ENCODE data around the gene FILIP1L. TPM values are rescaled to one million over a fixed set of nuclear protein-coding genes. Genes with fewer than 3 reads are reported as not detected.

The FILIP1L gene
- total RNA-seq: 47.0 and 49.3 TPM in 2 replicates
- long read RNA-seq, transcript FILIP1L-203 (2 exons, 3,280 nt): major isoform, 125 of 182 reads
- long read RNA-seq, partial matches to known transcripts: 0 of 182 reads
- long read RNA-seq, other reads (novel, unspliced or antisense): 52 of 182 reads

DNA sequence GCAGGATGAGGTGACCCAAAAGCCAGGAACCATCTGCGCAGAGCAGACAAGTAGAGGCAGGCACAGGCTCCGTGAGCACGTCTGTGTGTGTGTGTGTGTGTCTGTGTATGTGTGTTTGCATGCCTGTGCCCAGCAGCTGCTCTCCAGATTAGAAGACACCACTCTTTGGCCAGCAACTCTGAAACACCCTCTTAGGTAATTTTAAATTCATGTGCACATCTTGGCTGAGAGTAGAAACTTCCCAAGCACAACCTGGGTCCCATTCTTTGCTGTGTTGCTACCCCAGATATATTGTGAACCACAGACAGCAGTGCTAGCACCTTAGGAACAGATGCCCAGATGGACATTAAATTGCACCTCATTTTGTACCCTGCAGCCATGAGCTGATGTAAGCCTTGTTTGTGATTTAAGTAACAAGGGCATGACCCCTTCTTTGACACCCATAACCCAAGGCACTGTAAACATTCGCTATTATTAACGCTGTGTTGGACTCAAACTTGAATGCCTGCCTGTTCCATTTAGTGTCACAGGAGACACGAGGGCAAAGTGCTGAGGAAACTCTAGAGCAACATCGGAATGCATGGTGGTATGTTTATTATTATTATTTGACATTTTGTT, at the start of gene FILIP1L:
Gene FILIP1L, minus strand, starts transcription at position 89 of the 618 bp plus-strand sequence.
- no peaks in the 10 kb centered on the region for H3K36me3 Mint-ChIP-seq (ENCODE audit: unreplicated experiment)
- no peak for DNase-seq (ENCODE audit: extremely low spot score, unreplicated experiment)
- TF ChIP-seq, protein P1, sequence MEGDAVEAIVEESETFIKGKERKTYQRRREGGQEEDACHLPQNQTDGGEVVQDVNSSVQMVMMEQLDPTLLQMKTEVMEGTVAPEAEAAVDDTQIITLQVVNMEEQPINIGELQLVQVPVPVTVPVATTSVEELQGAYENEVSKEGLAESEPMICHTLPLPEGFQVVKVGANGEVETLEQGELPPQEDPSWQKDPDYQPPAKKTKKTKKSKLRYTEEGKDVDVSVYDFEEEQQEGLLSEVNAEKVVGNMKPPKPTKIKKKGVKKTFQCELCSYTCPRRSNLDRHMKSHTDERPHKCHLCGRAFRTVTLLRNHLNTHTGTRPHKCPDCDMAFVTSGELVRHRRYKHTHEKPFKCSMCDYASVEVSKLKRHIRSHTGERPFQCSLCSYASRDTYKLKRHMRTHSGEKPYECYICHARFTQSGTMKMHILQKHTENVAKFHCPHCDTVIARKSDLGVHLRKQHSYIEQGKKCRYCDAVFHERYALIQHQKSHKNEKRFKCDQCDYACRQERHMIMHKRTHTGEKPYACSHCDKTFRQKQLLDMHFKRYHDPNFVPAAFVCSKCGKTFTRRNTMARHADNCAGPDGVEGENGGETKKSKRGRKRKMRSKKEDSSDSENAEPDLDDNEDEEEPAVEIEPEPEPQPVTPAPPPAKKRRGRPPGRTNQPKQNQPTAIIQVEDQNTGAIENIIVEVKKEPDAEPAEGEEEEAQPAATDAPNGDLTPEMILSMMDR (IDR thresholded peaks at IDR 0.05): no peak
- no peak within 1 kb of the TSS for H3K27ac Mint-ChIP-seq (ENCODE audit: unreplicated experiment)
- no peak within 1 kb of the TSS for H3K4me3 Mint-ChIP-seq (ENCODE audit: unreplicated experiment)
- no peaks in the 10 kb centered on the region for H3K27me3 Mint-ChIP-seq (ENCODE audit: unreplicated experiment)
- H3K4me1 Mint-ChIP-seq (ENCODE audit: unreplicated experiment): peaks cover 30% of the 10 kb centered on the region
- H3K9me3 Mint-ChIP-seq (ENCODE audit: unreplicated experiment): peaks cover 5% of the 10 kb centered on the region

DNA sequence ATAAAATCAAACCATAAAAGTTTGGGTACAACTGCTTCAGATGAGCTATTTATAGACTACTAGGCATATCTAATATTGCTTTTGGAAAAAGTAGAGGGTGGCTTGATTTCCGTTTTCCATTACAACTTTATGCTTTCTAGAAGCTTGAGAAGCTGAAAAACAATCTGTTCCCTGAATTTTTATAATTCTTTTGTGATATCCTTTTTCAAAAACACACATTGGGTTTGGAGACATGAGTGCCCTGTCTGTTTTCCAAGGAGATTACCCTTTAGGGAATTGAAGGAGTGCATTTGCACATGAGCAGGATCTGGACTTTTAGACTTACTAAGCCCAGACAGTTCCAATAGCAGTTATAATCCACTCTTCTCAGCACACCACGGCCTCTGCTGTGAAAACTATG, 49.5 kb upstream of the FILIP1L start:
- TF ChIP-seq, protein P1 (IDR thresholded peaks at IDR 0.05): no peak
- peaks cover 40% of the 10 kb centered on the region for H3K4me1 Mint-ChIP-seq (ENCODE audit: unreplicated experiment)
- DNase-seq (ENCODE audit: extremely low spot score, unreplicated experiment): no peak
- H3K27ac Mint-ChIP-seq (ENCODE audit: unreplicated experiment): peak overlapping the region; percentile 70
- H3K36me3 Mint-ChIP-seq (ENCODE audit: unreplicated experiment): peaks cover 13% of the 10 kb centered on the region
- no peaks in the 10 kb centered on the region for H3K27me3 Mint-ChIP-seq (ENCODE audit: unreplicated experiment)
- H3K9me3 Mint-ChIP-seq (ENCODE audit: unreplicated experiment): no peaks in the 10 kb centered on the region
- H3K4me3 Mint-ChIP-seq (ENCODE audit: unreplicated experiment): no peak overlapping the region

DNA sequence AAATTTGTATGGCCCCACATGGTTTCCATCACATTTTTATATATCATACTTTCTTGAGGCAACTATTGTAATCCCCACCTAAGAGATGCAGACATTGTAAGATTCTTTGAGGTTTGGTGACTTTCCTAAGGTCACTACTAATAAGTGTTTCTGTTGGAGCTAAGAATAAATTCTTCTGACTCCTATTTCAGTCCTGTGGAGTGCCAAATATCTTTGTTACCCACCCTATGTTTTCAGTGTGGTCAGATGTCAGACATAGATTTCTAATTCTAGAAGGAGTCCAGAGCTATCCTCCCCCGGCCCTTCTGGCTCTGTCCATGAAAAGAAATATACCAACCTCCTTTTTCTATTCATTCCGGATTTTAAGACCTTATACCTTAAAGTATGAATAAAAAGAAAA, 46.2 kb upstream of the FILIP1L start:
- no peaks in the 10 kb centered on the region for H3K27me3 Mint-ChIP-seq (ENCODE audit: unreplicated experiment)
- peaks cover 19% of the 10 kb centered on the region for H3K36me3 Mint-ChIP-seq (ENCODE audit: unreplicated experiment)
- peaks cover 46% of the 10 kb centered on the region for H3K4me1 Mint-ChIP-seq (ENCODE audit: unreplicated experiment)
- DNase-seq (ENCODE audit: extremely low spot score, unreplicated experiment): no peak
- peaks cover 10% of the 10 kb centered on the region for H3K9me3 Mint-ChIP-seq (ENCODE audit: unreplicated experiment)
- H3K27ac Mint-ChIP-seq (ENCODE audit: unreplicated experiment): peak overlapping the region; percentile 71
- no peak overlapping the region for H3K4me3 Mint-ChIP-seq (ENCODE audit: unreplicated experiment)
- TF ChIP-seq, protein P1 (IDR thresholded peaks at IDR 0.05): no peak

DNA sequence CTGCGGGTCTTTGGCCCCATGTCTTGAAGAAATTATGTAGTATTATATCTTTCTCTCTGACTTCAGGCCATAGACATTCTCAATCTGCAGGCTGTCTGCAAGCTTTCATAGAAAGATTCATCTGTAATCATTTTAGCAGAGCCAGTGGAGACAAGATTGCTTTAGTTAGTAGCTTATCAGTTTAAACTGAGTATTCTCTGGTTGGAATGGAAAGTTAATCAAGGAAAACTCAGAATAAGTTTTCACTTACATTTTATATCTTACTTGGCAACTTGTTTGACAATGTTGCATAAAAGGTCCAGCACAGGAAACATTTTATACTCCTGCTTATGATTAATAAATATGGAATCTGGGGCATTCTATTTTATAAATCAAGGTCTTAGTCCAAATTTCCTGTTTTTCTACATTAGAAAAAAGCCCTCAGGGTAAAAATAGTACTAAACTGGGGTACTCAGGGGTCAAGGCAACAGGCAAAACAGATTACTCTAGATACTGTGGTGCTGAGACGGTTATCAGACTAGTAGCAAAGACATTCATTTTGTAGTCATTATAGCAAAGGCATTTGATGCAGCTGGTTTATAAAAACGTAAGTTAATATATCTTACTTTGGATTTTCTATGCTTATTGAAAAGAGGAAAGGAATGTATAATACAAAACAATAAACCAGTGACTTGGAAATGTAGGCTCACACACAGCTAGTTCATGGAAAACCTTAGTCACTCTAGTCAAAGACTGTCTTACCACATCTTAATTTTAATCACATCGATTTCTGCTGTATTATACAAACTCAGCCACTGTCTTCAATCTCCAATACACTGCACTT, 45.2 kb upstream of the FILIP1L start:
- TF ChIP-seq, protein P1 (IDR thresholded peaks at IDR 0.05): no peak
- peak overlapping the region; percentile 71 for H3K27ac Mint-ChIP-seq (ENCODE audit: unreplicated experiment)
- H3K4me3 Mint-ChIP-seq (ENCODE audit: unreplicated experiment): no peak overlapping the region
- peaks cover 16% of the 10 kb centered on the region for H3K9me3 Mint-ChIP-seq (ENCODE audit: unreplicated experiment)
- peaks cover 52% of the 10 kb centered on the region for H3K4me1 Mint-ChIP-seq (ENCODE audit: unreplicated experiment)
- no peak for DNase-seq (ENCODE audit: extremely low spot score, unreplicated experiment)
- peaks cover 24% of the 10 kb centered on the region for H3K36me3 Mint-ChIP-seq (ENCODE audit: unreplicated experiment)
- no peaks in the 10 kb centered on the region for H3K27me3 Mint-ChIP-seq (ENCODE audit: unreplicated experiment)

DNA sequence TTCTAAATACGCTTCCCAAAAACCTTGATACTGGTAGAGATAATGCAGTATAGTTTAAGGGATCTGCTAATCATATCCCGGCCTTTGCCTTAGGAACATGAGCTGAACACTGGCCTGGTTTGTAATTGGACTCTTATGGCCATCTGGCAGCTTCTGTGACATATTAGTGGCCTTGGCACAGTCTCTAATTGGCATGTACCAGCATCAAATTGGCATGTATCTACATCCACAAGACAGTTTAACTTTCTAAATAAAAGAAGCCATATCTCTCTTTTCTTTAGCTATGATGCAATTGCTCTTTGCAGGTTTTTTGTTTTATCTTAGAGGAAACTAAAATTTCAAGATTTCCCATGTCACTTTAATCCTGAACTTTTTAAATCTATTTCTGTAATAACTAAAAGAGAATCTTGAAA, 44.6 kb upstream of the FILIP1L start:
- Mint-ChIP-seq H3K9me3 (ENCODE audit: unreplicated experiment) (peaks cover 16% of the 10 kb centered on the region), H3K4me3 (ENCODE audit: unreplicated experiment) (no peak overlapping the region), H3K36me3 (ENCODE audit: unreplicated experiment) (peaks cover 24% of the 10 kb centered on the region), H3K4me1 (ENCODE audit: unreplicated experiment) (peaks cover 46% of the 10 kb centered on the region), H3K27me3 (ENCODE audit: unreplicated experiment) (no peaks in the 10 kb centered on the region), H3K27ac (ENCODE audit: unreplicated experiment) (no peak overlapping the region)
- no peak for DNase-seq (ENCODE audit: extremely low spot score, unreplicated experiment)
- TF ChIP-seq, protein P1 (IDR thresholded peaks at IDR 0.05): no peak
